ENCODE measurements around the gene CFTR.

CFTR gene

DNA sequence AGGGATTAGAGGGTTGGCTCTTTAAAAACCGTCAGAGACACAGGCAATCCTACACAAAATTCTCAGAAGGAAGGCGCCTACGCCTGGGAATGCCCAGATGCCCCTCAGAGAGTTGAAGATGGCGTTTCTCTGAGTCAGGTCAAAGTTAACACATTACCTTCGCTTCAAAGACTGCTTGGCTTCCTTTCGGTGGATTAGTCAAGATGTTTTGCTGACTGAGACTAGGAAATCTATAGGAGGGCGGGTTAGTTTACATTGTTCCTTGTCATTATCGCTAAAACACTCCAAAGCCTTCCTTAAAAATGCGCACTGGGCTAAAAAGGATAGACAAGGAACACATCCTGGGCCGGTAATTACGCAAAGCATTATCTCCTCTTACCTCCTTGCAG, 995 bp upstream of the CFTR start:
- Histone ChIP-seq H4K20me1 (ENCODE audit: insufficient read depth, low read length) (no peaks in the 10 kb centered on the region), H3K27me3 (ENCODE audit: low read depth, low read length) (no peaks in the 10 kb centered on the region), H3K9ac (ENCODE audit: low read length) (no peak overlapping the region), H3K9me3 (ENCODE audit: insufficient read depth, low read length) (no peaks in the 10 kb centered on the region), H3K79me2 (ENCODE audit: low read length) (no peaks in the 10 kb centered on the region), H3K4me1 (ENCODE audit: low read length) (no peaks in the 10 kb centered on the region), H3K36me3 (replicated peaks; ENCODE audit: low read depth, low read length) (no peaks in the 10 kb centered on the region), H3K27ac (ENCODE audit: low read length) (no peak overlapping the region), H3K4me3 (ENCODE audit: low read length) (no peak overlapping the region), H3K4me2 (ENCODE audit: low read length) (no peak overlapping the region), H2AFZ (ENCODE audit: low read depth, low read length) (no peak overlapping the region)
- TF ChIP-seq CTCF (IDR thresholded peaks at IDR 0.05; ENCODE audit: low read depth, low read length) (no peak), EZH2phosphoT487 (IDR thresholded peaks at IDR 0.05; ENCODE audit: low read depth) (no peak)

GRCh38 chr7:117480055-117480362, 184 bp downstream of the CFTR start:
- H3K9me3 ChIP-seq (ENCODE audit: insufficient read depth, low read length), result no peaks in the 10 kb centered on the region
- H3K27ac ChIP-seq (ENCODE audit: low read length), result no peak overlapping the region
- H3K27me3 ChIP-seq (ENCODE audit: low read depth, low read length), result no peaks in the 10 kb centered on the region
- H3K4me3 ChIP-seq (ENCODE audit: low read length), result no peak overlapping the region
- no peaks in the 10 kb centered on the region for H3K4me1 ChIP-seq (ENCODE audit: low read length)
- TF ChIP-seq EZH2phosphoT487 (IDR thresholded peaks at IDR 0.05; ENCODE audit: low read depth) (no peak), CTCF (IDR thresholded peaks at IDR 0.05; ENCODE audit: low read depth, low read length) (no peak)
- no peak overlapping the region for H2AFZ ChIP-seq (ENCODE audit: low read depth, low read length)
- H3K4me2 ChIP-seq (ENCODE audit: low read length), result no peak overlapping the region
- no peaks in the 10 kb centered on the region for H3K36me3 ChIP-seq (replicated peaks; ENCODE audit: low read depth, low read length)
- H4K20me1 ChIP-seq (ENCODE audit: insufficient read depth, low read length), result no peaks in the 10 kb centered on the region
- no peaks in the 10 kb centered on the region for H3K79me2 ChIP-seq (ENCODE audit: low read length)
- H3K9ac ChIP-seq (ENCODE audit: low read length), result no peak overlapping the region

- TF ChIP-seq CTCF (IDR thresholded peaks at IDR 0.05; ENCODE audit: low read depth, low read length) (no peak), EZH2phosphoT487 (IDR thresholded peaks at IDR 0.05; ENCODE audit: low read depth) (no peak)
- no peaks in the 10 kb centered on the region for H3K4me1 ChIP-seq (ENCODE audit: low read length)
- no peak overlapping the region for H2AFZ ChIP-seq (ENCODE audit: low read depth, low read length)
- no peak overlapping the region for H3K27ac ChIP-seq (ENCODE audit: low read length)
- no peaks in the 10 kb centered on the region for H3K36me3 ChIP-seq (replicated peaks; ENCODE audit: low read depth, low read length)
- H3K27me3 ChIP-seq (ENCODE audit: low read depth, low read length), result no peaks in the 10 kb centered on the region
- H3K9ac ChIP-seq (ENCODE audit: low read length), result no peak overlapping the region
- no peak overlapping the region for H3K4me3 ChIP-seq (ENCODE audit: low read length)
- no peaks in the 10 kb centered on the region for H3K79me2 ChIP-seq (ENCODE audit: low read length)
- H3K9me3 ChIP-seq (ENCODE audit: insufficient read depth, low read length), result no peaks in the 10 kb centered on the region
- no peak overlapping the region for H3K4me2 ChIP-seq (ENCODE audit: low read length)
- no peaks in the 10 kb centered on the region for H4K20me1 ChIP-seq (ENCODE audit: insufficient read depth, low read length)
Observed at GRCh38 chr7:117480978-117481377, 1.2 kb downstream of the CFTR start.

GRCh38 chr7:117485118-117485620, 5.3 kb downstream of the CFTR start:
- no peak overlapping the region for H3K4me3 ChIP-seq (ENCODE audit: low read length)
- H3K9ac ChIP-seq (ENCODE audit: low read length), result no peak overlapping the region
- no peak for TF ChIP-seq CTCF (IDR thresholded peaks at IDR 0.05; ENCODE audit: low read depth, low read length)
- no peak for TF ChIP-seq EZH2phosphoT487 (IDR thresholded peaks at IDR 0.05; ENCODE audit: low read depth)
- H3K79me2 ChIP-seq (ENCODE audit: low read length), result no peaks in the 10 kb centered on the region
- H3K4me1 ChIP-seq (ENCODE audit: low read length), result no peaks in the 10 kb centered on the region
- H3K4me2 ChIP-seq (ENCODE audit: low read length), result no peak overlapping the region
- no peaks in the 10 kb centered on the region for H3K27me3 ChIP-seq (ENCODE audit: low read depth, low read length)
- H3K27ac ChIP-seq (ENCODE audit: low read length), result no peak overlapping the region
- H2AFZ ChIP-seq (ENCODE audit: low read depth, low read length), result no peak overlapping the region
- no peaks in the 10 kb centered on the region for H3K36me3 ChIP-seq (replicated peaks; ENCODE audit: low read depth, low read length)
- H3K9me3 ChIP-seq (ENCODE audit: insufficient read depth, low read length), result no peaks in the 10 kb centered on the region
- H4K20me1 ChIP-seq (ENCODE audit: insufficient read depth, low read length), result no peaks in the 10 kb centered on the region

Data from OCI-LY3 (cell line).